Astrocyte of the spinal cord (primary cell): Measurements from ENCODE around the gene ARHGAP1.

Experiments used
- DNase-seq: peaks from one replicate; pipeline ENCODE4 v3.0.0; 2011; ENCODE audit warnings: low read depth, low spot score
- H3K4me3 ChIP-seq: 2 replicates; pipeline ENCODE4 v1.5.1; 2011; ENCODE audit warnings: low read depth, mild to moderate bottlenecking, low read length, moderate library complexity
- in situ Hi-C: cut with HindIII; loops from 2 replicates; pipeline ENCODE4 v1.10.0; 2017; ENCODE audit warnings: low sequenced_read_pairs
- TF ChIP-seq, protein P1 (sequence below): IDR thresholded peaks from 2 replicates; pipeline ENCODE4 v1.5.1; 2012; ENCODE audit warnings: low read depth, mild to moderate bottlenecking, low read length, inconsistent platforms

ARHGAP1 gene

DNA sequence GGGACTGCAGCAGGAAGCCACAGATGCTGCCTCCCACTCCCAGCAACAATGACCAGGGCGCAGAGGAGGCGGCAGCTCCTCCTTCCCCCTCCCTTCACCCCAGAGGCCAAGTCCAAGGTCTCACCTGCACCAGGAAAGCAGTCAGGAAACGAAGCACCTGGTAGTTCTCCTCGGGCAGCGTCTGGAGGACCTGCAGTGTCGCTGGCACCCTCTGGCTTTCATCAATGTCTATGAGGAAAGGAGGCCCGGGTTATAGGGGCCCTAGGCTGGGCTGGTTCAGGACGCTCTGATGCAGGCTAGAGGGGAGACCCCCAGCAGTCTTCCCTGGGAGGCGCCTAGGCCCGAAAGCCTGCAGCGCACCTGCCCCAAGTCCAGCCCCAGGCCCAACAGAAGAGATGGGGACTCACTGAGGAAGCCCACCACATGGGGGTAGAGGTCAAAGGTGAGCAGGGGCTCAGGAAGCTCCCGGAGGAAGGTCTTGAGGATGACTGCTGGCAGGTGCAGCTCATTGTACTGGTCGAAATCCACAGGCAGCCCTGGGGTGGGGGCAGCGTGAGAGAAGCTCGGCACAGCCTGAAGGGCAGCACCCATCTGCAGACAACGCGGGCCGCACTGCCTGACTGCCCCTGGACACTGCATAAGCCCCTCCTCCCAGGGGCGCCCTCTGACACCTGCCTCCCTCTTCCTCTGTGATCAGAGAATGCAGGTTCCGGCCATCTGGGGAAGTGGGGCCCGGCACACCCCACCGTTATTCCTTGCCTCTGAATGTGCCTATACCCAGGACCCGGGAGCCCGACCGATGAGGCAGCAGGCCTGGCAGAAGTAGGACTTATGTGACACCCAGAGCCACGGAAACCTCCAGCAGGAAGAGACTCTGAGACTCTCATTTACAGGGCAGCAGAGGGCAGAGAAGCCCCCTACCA, 20.9 kb downstream of the ARHGAP1 start:
- in situ Hi-C loops, result no loop called here
- TF ChIP-seq, protein P1, sequence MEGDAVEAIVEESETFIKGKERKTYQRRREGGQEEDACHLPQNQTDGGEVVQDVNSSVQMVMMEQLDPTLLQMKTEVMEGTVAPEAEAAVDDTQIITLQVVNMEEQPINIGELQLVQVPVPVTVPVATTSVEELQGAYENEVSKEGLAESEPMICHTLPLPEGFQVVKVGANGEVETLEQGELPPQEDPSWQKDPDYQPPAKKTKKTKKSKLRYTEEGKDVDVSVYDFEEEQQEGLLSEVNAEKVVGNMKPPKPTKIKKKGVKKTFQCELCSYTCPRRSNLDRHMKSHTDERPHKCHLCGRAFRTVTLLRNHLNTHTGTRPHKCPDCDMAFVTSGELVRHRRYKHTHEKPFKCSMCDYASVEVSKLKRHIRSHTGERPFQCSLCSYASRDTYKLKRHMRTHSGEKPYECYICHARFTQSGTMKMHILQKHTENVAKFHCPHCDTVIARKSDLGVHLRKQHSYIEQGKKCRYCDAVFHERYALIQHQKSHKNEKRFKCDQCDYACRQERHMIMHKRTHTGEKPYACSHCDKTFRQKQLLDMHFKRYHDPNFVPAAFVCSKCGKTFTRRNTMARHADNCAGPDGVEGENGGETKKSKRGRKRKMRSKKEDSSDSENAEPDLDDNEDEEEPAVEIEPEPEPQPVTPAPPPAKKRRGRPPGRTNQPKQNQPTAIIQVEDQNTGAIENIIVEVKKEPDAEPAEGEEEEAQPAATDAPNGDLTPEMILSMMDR, result no peak
- no peak overlapping the region for H3K4me3 ChIP-seq
- no peak for DNase-seq

DNA sequence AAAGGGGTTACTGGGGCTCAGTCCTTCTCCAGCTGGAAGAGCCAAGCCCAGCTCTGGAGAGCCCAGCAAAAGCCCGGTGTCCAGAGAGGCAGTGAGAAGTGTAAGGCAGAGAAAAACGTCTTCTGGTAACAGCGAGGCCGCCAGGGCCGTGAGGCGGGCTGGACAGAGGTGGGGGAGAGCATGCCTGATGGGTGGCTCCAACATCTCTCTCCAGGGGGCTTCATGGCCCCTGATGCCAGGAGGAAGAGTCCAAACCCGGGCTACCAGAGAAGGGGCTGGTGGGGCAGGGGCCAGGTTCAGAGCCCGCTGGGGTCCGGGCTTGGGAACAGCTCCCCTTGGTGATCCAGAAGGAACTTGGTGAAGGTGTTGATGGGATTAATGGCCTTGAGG, 21.7 kb downstream of the ARHGAP1 start:
- DNase-seq, result no peak
- in situ Hi-C loops, result no loop called here
- no peak overlapping the region for H3K4me3 ChIP-seq
- TF ChIP-seq, protein P1, result no peak

DNA sequence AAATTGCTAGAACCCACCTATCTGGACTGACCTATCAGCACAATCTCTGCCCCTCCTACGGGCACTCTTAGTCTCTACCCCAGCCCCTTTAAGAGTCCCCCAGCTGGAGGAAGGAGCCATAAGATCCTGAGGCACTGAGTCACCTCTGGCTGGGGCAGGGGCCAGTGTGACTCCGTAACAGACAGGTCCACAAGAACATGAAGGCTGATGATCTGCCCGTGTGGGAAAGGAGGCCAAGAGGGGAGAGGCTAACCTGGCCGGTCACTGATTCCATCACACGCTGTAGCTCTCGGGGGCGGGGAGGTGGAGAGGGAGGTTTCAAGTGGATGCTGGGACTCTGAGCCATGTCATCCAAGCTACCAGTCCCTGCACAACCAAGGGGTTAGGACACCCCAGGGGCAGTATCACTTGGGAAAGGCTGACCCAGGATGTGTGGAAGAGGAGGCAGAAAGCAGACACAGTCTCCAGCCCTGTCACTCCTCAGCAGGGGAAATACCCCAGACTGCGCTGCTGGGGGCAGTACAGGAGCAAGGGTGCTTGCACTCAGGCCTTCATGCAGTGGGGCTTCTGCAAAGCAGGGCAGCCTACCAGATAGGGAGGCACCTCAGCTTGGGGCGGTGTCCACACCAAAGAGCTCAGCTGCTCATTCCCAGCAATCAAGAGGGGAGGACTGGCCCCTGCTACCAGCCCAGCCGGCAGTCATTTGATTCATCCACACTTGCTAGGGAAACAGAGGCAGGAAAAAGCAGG, 22.3 kb downstream of the ARHGAP1 start:
- no peak for DNase-seq
- in situ Hi-C loops, result no loop called here
- no peak overlapping the region for H3K4me3 ChIP-seq
- TF ChIP-seq, protein P1, result no peak

DNA sequence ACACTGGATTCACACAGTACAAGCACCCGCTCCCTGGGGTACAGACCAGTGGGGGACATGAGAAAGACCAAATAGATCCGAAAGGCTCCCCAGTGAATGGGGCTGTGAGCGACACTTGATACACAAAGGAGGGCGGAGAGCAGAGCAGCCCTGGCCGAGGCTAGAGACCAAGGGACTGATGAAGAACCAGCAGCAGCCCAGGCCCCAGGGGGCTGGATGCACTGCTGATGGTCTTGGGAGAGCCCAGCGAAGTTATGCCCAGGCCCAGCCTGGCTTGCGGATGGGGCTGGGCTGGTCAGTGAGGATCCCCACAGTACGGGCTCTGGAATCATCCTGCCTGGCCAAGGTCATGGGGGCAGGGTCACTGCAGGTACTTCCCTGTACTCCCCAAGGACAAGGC, 23.2 kb downstream of the ARHGAP1 start:
- TF ChIP-seq, protein P1, result no peak
- DNase-seq, result no peak
- in situ Hi-C loops, result no loop called here
- no peak overlapping the region for H3K4me3 ChIP-seq

DNA sequence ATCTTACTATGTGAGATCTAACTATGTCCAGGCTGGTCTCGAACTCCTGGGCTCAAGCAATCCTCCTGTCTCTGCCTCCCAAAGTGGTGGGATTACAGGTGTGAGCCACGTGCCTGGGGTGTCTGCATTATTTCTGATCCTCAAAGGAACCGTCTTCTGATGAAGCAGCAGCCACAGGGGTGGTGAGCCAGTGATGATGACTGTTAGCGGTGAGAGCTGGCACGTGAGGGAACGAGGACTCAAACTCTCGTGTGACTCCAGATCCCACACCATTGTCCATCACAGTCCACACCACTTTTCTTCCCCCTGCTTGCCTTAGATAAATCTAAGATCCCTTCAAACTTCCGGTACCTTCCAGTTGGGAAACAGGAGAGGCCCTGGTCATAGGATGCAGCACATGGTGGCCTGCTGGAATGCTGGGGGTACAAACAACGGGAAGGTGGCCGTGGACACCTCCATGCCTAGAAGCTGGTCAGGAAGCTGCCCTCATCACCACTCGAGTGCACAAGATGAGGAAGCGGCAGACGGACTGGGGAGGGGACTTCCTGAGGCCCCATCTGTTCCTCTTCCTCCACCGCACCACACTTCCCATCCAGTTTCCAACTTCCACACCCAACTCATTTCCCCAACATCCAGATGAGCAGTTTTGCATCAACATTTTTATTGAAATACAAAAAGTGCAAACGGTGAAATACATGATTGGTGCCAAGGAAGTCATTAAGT, 23.8 kb downstream of the ARHGAP1 start:
- TF ChIP-seq, protein P1, result no peak
- in situ Hi-C loops, result no loop called here
- DNase-seq, result no peak
- no peak overlapping the region for H3K4me3 ChIP-seq

DNA sequence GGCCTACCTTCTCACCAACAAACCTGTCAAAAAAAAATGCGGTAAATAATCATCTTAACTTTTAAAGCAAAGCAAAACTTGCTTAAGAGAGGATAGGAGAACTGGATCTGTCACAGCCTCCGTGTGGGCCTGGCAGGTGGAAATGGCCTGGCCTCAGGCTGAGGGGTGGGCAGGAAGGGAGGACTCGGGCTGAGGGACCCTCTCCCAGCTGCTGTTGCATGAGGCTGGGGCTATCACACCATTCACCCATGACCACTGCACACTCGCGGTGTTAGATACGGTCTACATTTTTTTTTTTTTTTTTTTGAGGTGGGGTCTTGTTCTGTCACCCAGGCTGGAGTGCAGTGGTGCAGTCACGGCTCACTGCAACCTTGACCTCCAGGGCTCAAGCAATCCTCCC, 24.5 kb downstream of the ARHGAP1 start:
- H3K4me3 ChIP-seq, result no peak overlapping the region
- DNase-seq, result no peak
- TF ChIP-seq, protein P1, result no peak
- in situ Hi-C loops, result no loop called here
